Retinal pigment epithelial cell (primary cell): ENCODE data around the gene CNIH3.

Experiments used
- DNase-seq: peaks from one replicate; pipeline ENCODE4 v3.0.0-alpha.2; 2010; ENCODE audit warnings: low read depth
- H3K4me3 ChIP-seq: 2 replicates; pipeline ENCODE4 v1.5.1; 2011; ENCODE audit warnings: mild to moderate bottlenecking, low read length, control low read depth, moderate library complexity
- CTCF ChIP-seq: conservative IDR thresholded peaks from 2 replicates; pipeline ENCODE4 v1.5.1; 2011; ENCODE audit warnings: low read depth, low read length, control low read depth, inconsistent platforms

CNIH3 gene

GRCh38 chr1:224585051-224585450 is 31.1 kb upstream of the CNIH3 start:
- no peak overlapping the region for H3K4me3 ChIP-seq
- no peak for TF ChIP-seq CTCF
- DNase-seq, result no peak

- no peak for TF ChIP-seq CTCF
- H3K4me3 ChIP-seq, result no peak overlapping the region
- DNase-seq, result no peak
These were observed 29.1 kb upstream of the CNIH3 start for GRCh38 chr1:224587051-224587450.

DNA sequence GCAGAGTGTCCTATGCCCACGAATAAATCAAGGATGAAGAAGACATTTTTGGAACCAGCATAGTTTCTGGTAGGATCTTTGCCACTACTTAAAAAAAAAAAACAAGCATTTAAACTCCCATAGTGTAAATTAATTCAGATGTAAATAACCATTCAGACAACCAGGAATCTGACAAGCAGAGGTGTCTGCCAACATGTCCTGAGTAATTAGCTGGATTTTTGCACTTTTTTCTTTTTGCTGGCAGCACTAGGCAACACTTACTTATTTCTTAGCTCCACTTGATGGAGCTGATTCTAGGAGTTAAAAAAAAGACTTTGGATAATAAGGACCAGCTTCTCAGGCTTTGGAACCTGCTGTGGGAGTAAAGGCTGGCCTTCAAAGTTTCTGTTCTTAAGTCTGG is 27.6 kb upstream of the CNIH3 start:
- no peak overlapping the region for H3K4me3 ChIP-seq
- TF ChIP-seq CTCF, result no peak
- DNase-seq, result no peak

DNA sequence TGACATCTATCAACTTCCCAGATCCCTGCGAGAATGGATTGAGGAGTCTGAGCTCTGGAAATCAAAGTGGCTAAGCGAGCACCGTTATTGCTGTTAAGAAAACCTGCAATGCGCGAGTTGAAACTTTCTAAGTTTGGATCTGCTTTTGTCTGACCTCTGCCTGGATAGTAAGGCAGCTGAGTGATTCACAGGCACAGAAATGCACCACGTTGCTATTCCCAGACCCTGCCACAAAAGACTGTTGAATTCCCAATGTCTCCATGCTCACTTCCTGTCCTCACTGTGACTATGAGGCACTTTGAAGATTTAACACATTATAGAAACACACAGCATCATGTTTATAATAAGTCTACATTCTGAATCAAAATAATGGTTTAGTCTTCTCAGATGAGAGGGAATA is 27.1 kb upstream of the CNIH3 start:
- no peak overlapping the region for H3K4me3 ChIP-seq
- no peak for TF ChIP-seq CTCF
- DNase-seq, result no peak

DNA sequence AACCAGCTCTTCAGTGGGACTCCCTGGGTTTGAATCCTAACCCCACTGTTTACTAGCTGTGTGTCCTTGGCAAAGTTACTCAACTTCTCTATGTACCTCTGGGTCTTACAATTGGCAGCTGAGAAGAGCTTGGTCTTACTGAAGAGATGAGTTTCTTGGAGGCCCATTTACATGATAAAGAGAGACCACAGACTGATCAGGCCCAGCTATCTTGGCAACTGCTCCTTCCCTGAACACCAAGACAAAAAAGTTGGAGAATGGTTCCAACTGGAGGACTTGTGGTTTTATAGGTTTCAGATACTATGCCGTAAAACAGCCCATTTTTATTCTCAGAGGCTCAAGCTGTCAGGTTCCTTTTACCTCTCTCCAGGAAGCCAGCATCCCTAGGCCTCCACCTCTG is 24.8 kb upstream of the CNIH3 start:
- no peak overlapping the region for H3K4me3 ChIP-seq
- no peak for DNase-seq
- no peak for TF ChIP-seq CTCF

- TF ChIP-seq CTCF, result no peak
- H3K4me3 ChIP-seq, result no peak overlapping the region
- peak; percentile 86 for DNase-seq
These were observed 23.2 kb upstream of the CNIH3 start for GRCh38 chr1:224592636-224593582.

DNA sequence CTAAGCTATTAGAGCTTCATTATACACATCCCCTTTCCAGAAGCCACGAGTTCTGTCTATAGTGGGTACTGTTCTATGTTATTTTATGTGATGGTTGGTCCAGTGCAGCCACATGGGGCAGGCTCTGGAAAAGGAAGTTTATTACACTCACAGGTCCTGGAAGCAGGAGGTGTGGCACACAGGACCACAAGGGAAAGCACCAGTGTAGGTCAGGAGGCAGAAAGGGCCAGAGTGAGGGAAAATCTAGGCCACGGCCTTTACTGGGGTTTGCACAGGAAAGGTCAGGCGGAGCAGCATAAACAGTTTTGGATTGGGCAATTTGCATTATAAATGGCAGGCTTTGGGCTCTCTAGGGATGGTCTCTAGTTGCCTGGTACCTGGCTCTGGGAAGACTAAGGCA is 21.8 kb upstream of the CNIH3 start:
- H3K4me3 ChIP-seq, result no peak overlapping the region
- no peak for TF ChIP-seq CTCF
- DNase-seq, result no peak
